GM21390 (cell line): ENCODE results near the gene MARK2.
A peak's percentile ranks its signal among the peaks of the same experiment; 100 is the strongest.
"Not testable (repeated sequence)": the region's sequence is repeated elsewhere in the genome, so short reads cannot be mapped to it uniquely, and the experiment has no call there.

Source experiments
- ATAC-seq: cut with Tn5 transposase; IDR thresholded peaks from one replicate; pipeline ENCODE4 v1.9.1; 2021; ENCODE audit not compliant: unreplicated experiment

Gene MARK2

GRCh38 chr11:63838678-63839507 is at the start of gene MARK2:
Gene MARK2, plus strand, starts transcription at chr11:63839110. Its CDS starts 397 bp downstream, at chr11:63839507.
- peak; percentile 71 for ATAC-seq

GRCh38 chr11:63791495-63792167 is 47.3 kb upstream of the MARK2 start:
- no peak for ATAC-seq

- ATAC-seq: no peak
These were observed 45.7 kb upstream of the MARK2 start for GRCh38 chr11:63793161-63793560.

- ATAC-seq: no peak
These were observed 43.8 kb upstream of the MARK2 start for GRCh38 chr11:63795066-63795465.

- ATAC-seq: no peak
These were observed 38.0 kb upstream of the MARK2 start for GRCh38 chr11:63800921-63801320.

GRCh38 chr11:63802637-63803414 is 36.1 kb upstream of the MARK2 start:
- no peak for ATAC-seq

GRCh38 chr11:63804259-63804658 is 34.7 kb upstream of the MARK2 start:
- ATAC-seq: no peak

- no peak for ATAC-seq
These were observed 33.0 kb upstream of the MARK2 start for GRCh38 chr11:63805844-63806415.

- not testable (repeated sequence) for ATAC-seq
These were observed 28.5 kb upstream of the MARK2 start for GRCh38 chr11:63810383-63810782.

GRCh38 chr11:63811522-63811921 is 27.4 kb upstream of the MARK2 start:
- ATAC-seq: no peak

GRCh38 chr11:63813035-63813562 is 25.8 kb upstream of the MARK2 start, which contains the start of gene SPINDOC:
Gene SPINDOC, plus strand, starts transcription at chr11:63813456. Its CDS starts 231 bp downstream, at chr11:63813687.
- peak; percentile 76 for ATAC-seq

GRCh38 chr11:63813563-63814382 is 25.1 kb upstream of the MARK2 start:
- ATAC-seq: peak; percentile 32

GRCh38 chr11:63814383-63814736 is 24.6 kb upstream of the MARK2 start:
- no peak for ATAC-seq

GRCh38 chr11:63816166-63816565 is 22.7 kb upstream of the MARK2 start:
- ATAC-seq: no peak

GRCh38 chr11:63816732-63817131 is 22.2 kb upstream of the MARK2 start:
- no peak for ATAC-seq

GRCh38 chr11:63817758-63818498 is 21.0 kb upstream of the MARK2 start:
- no peak for ATAC-seq

- ATAC-seq: no peak
These were observed 20.3 kb upstream of the MARK2 start for GRCh38 chr11:63818609-63819008.

GRCh38 chr11:63821411-63821810 is 17.5 kb upstream of the MARK2 start:
- ATAC-seq: no peak

GRCh38 chr11:63826471-63827190 is 12.3 kb upstream of the MARK2 start:
- ATAC-seq: no peak
